ENCODE data around the gene LIPT2.

The LIPT2 gene

GRCh38 chr11:74463216-74463615, 30.3 kb downstream of the LIPT2 start:
- no peak for TF ChIP-seq CTCF (IDR thresholded peaks at IDR 0.05; ENCODE audit: low read depth, low read length)
- no peak for DNase-seq (ENCODE audit: extremely low read depth, low read depth)

- TF ChIP-seq CTCF (IDR thresholded peaks at IDR 0.05; ENCODE audit: low read depth, low read length), result no peak
- DNase-seq (ENCODE audit: extremely low read depth, low read depth), result no peak
Measured at GRCh38 chr11:74462631-74463030, 30.9 kb downstream of the LIPT2 start.

GRCh38 chr11:74462009-74462408, 31.5 kb downstream of the LIPT2 start:
- no peak for TF ChIP-seq CTCF (IDR thresholded peaks at IDR 0.05; ENCODE audit: low read depth, low read length)
- DNase-seq (ENCODE audit: extremely low read depth, low read depth), result no peak

GRCh38 chr11:74460481-74461154, 32.9 kb downstream of the LIPT2 start:
- no peak for TF ChIP-seq CTCF (IDR thresholded peaks at IDR 0.05; ENCODE audit: low read depth, low read length)
- DNase-seq (ENCODE audit: extremely low read depth, low read depth), result no peak

- DNase-seq (ENCODE audit: extremely low read depth, low read depth), result no peak
- TF ChIP-seq CTCF (IDR thresholded peaks at IDR 0.05; ENCODE audit: low read depth, low read length), result no peak
Measured at GRCh38 chr11:74460065-74460464, 33.5 kb downstream of the LIPT2 start.

- no peak for TF ChIP-seq CTCF (IDR thresholded peaks at IDR 0.05; ENCODE audit: low read depth, low read length)
- DNase-seq (ENCODE audit: extremely low read depth, low read depth), result no peak
Measured at GRCh38 chr11:74459584-74459983, 33.9 kb downstream of the LIPT2 start.

- no peak for DNase-seq (ENCODE audit: extremely low read depth, low read depth)
- no peak for TF ChIP-seq CTCF (IDR thresholded peaks at IDR 0.05; ENCODE audit: low read depth, low read length)
Measured at GRCh38 chr11:74457356-74457755, 36.2 kb downstream of the LIPT2 start.

Data from AG09319 (cell line).